BLaER1 treated with 17β-estradiol and CSF1 and Interleukin-3, amounts not matched to agents 10 nM and 100 nM (cell line): ENCODE results near the gene HOXD3.
A peak's percentile ranks its signal among the peaks of the same experiment; 100 is the strongest.

Experiments
- H3K27ac ChIP-seq, 11 experiments: shearing (Covaris generic); formaldehyde crosslinking; 2 replicates each; pipeline ENCODE4 v1.8.1; 2022
- H3K27me3 ChIP-seq, 11 experiments: shearing (Covaris generic); formaldehyde crosslinking; 2 replicates each; pipeline ENCODE4 v1.8.1; 2022
- H3K36me3 ChIP-seq, 11 experiments: shearing (Covaris generic); formaldehyde crosslinking; 2 replicates each; pipeline ENCODE4 v1.8.1; 2022
- H3K4me1 ChIP-seq, 10 experiments: shearing (Covaris generic); formaldehyde crosslinking; 2 replicates each; pipeline ENCODE4 v1.8.1; 2022
- H3K4me2 ChIP-seq, 11 experiments: shearing (Covaris generic); formaldehyde crosslinking; 2 replicates each; pipeline ENCODE4 v1.8.1; 2022
- H3K4me3 ChIP-seq, 10 experiments: shearing (Covaris generic); formaldehyde crosslinking; 2 replicates each; pipeline ENCODE4 v1.8.1; 2022
- H3K9ac ChIP-seq, 11 experiments: shearing (Covaris generic); formaldehyde crosslinking; 2 replicates each; pipeline ENCODE4 v1.8.1; 2022
- H3K9me3 ChIP-seq, 11 experiments: shearing (Covaris generic); formaldehyde crosslinking; replicated peaks in 1 of 11; 2 replicates each; pipeline ENCODE4 v1.8.1; 2022
- H4K20me1 ChIP-seq, 11 experiments: shearing (Covaris generic); formaldehyde crosslinking; 2 replicates each; pipeline ENCODE4 v1.8.1; 2022
- Cebpa-rat ChIP-seq, 11 experiments: shearing (Covaris generic); IDR thresholded peaks; 2 replicates each; pipeline ENCODE4 v1.8.1; 2022

The HOXD3 gene

DNA sequence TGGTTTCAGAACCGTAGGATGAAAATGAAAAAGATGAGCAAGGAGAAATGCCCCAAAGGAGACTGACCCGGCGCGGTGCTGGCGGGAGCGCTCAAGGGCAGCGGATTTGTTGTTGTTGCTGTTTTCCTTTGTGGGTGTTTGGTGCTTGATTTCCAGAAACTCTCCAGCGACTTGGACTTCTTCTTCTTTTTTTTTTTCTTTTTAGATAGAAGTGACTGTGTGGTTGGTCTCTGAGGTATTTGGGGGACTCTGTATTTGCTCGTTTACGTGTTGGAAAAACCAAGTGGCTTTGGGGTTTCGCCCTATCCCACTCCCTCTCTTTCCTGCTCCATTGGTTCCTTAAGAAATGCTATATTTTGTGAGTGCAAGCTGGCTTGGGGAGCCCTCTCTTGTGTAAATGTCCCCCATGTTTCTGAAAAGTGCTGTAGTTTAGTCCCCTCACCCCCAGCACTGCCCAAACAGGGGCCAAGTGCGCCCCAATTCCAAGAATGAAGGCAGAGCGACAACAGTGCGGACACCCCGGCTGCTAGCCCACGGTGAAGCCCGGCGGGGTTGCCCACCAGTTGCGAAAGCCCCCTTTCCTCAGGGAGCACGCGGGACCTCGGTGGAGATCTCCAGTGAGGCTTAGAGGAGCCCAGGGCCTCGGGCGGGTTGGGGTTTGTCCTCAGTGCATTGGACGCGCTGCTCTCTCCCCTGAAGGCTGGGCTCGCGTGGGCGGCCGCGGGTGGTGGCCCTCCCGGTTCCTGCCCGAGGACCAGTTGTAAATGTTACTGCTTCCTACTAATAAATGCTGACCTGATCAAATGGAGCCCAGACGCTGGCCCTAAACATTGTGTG is 32.8 kb upstream of the HOXD3 start:
- peaks cover 29 to 43% (median 33%) of the 10 kb centered on the region in 11 experiments for H3K9me3 ChIP-seq
- peak overlapping the region in 2 of 11 experiments; percentile 49 to 62; a peak in 4 of 22 replicates for H3K4me2 ChIP-seq
- no peak overlapping the region for H3K27ac ChIP-seq
- H3K36me3 ChIP-seq = no peaks in the 10 kb centered on the region; a peak in 1 of 22 replicates
- no peak for TF ChIP-seq Cebpa-rat (IDR thresholded peaks at IDR 0.05)
- H3K4me1 ChIP-seq = peaks cover 10 to 23% (median 15%) of the 10 kb centered on the region in 10 experiments; a peak in 13 of 20 replicates
- no peak overlapping the region; a peak in 1 of 20 replicates for H3K4me3 ChIP-seq
- H4K20me1 ChIP-seq = peaks cover 0 to 91% (median 62%) of the 10 kb centered on the region in 11 experiments; a peak in 16 of 22 replicates
- H3K9ac ChIP-seq = no peak overlapping the region
- H3K27me3 ChIP-seq = peaks cover 100% of the 10 kb centered on the region in 11 experiments

DNA sequence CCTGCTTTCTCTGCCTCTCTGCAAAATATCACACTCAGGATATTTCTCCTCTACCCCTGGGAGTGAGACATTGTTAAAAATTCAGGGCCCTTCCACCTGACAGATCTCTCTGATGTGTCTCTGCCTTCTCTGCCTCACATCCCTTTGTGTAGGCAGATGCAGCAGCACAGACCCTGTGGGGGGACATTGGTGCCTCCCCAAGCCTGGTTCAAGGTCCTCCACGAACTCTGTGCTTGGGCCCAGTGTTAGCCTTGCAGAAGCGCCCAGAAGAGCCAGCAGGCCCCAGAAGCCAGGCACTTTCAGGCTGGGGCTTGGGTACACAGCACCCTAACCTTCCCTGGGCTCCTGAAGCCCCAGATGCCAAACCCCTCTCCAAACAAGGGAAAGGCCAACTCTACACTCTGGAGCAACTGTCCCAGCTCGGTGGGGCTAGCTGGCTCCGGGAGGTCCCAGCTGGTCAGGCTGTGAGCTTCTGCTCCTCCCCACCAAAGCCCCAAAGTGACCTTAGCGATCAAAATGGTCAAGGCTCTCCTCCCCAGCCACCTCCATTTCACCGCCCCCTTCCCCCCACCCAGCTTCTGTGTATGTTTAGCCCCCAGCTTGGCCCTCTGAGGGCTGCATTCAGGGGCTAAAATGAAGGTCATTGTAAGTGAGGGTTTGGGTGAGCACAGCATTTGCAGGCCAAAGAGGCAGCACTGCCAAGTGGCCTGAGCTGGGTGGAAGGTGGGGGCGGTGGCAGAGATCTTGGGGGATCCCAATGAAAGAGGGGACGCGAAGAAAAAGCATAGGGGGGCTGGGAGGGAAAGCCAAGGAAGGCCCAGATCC is 31.9 kb upstream of the HOXD3 start:
- H3K27me3 ChIP-seq = peaks cover 100% of the 10 kb centered on the region in 11 experiments
- H3K9ac ChIP-seq = no peak overlapping the region
- peaks cover 0 to 88% (median 64%) of the 10 kb centered on the region in 11 experiments; a peak in 16 of 22 replicates for H4K20me1 ChIP-seq
- peaks cover 10 to 23% (median 15%) of the 10 kb centered on the region in 10 experiments; a peak in 13 of 20 replicates for H3K4me1 ChIP-seq
- peaks cover 32 to 45% (median 39%) of the 10 kb centered on the region in 11 experiments for H3K9me3 ChIP-seq
- H3K4me2 ChIP-seq = peak overlapping the region in 2 of 11 experiments; percentile 49 to 62; a peak in 3 of 22 replicates
- H3K36me3 ChIP-seq = no peaks in the 10 kb centered on the region; a peak in 1 of 22 replicates
- H3K4me3 ChIP-seq = no peak overlapping the region
- no peak overlapping the region for H3K27ac ChIP-seq
- TF ChIP-seq Cebpa-rat (IDR thresholded peaks at IDR 0.05) = no peak

DNA sequence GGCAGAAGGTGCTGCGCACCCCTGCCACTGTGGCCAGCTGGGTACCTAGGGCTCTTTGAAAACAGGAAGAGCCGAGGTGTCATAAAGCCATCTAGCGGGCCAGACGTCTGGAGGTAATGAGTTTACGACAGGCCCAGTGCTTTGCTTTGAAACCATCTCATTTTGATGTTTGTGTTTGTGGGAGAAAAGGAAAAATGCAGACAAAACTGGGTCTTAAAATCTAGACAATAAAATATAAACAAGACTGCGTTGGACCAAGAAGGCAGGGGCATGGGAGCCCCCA is 31.4 kb upstream of the HOXD3 start:
- no peak overlapping the region for H3K27ac ChIP-seq
- peaks cover 10 to 23% (median 15%) of the 10 kb centered on the region in 10 experiments; a peak in 13 of 20 replicates for H3K4me1 ChIP-seq
- peaks cover 0 to 82% (median 63%) of the 10 kb centered on the region in 11 experiments; a peak in 16 of 22 replicates for H4K20me1 ChIP-seq
- no peak overlapping the region for H3K4me2 ChIP-seq
- H3K27me3 ChIP-seq = peaks cover 100% of the 10 kb centered on the region in 11 experiments
- no peak for TF ChIP-seq Cebpa-rat (IDR thresholded peaks at IDR 0.05)
- H3K4me3 ChIP-seq = no peak overlapping the region
- peaks cover 38 to 49% (median 45%) of the 10 kb centered on the region in 11 experiments for H3K9me3 ChIP-seq
- H3K36me3 ChIP-seq = no peaks in the 10 kb centered on the region; a peak in 1 of 22 replicates
- no peak overlapping the region for H3K9ac ChIP-seq

DNA sequence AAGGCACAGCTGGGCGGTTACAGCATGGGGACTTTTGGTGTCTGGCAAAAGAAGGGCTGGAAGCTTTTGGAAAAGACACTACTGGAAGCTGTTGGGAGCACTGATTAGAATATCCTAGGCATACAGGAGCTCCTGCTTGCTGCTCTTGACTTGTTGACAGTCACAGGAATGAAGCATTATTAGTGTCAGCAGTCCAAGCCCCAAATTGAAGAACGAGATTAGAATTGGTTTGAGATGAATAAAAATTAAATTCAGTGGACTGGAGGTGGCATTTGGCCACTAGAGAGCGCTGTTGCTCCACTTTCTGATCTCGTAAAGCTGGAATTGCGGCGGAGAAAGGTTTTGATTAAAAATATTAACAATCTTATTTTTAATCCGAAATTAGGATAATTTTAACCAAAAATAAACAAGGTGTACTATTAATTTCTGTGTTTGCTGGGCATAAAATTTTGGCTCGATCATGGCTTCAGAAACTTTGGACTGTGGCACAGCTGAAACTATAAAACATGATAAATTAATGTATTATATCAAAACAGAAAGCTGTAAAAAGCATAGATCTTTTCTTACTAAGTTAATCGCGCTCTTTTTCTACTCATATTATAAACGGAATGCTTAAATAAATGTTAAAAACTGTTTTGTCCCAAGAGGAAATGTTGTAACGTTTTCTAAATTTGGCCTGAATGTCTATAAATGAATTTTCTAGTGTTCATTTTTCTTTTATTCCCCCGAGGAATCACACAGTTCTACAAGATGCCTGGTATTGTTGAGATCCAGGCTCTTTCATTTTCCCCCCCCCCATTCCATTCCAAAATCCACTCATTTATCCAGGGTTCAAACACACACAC is 30.0 kb upstream of the HOXD3 start:
- H3K36me3 ChIP-seq = no peaks in the 10 kb centered on the region; a peak in 1 of 22 replicates
- H3K27me3 ChIP-seq = peaks cover 100% of the 10 kb centered on the region in 11 experiments
- H3K4me2 ChIP-seq = peak overlapping the region in 3 of 11 experiments; percentile 33 to 45 (median 38); a peak in 2 of 22 replicates
- no peak overlapping the region for H3K27ac ChIP-seq
- TF ChIP-seq Cebpa-rat (IDR thresholded peaks at IDR 0.05) = no peak
- H3K9me3 ChIP-seq = peaks cover 28 to 42% (median 36%) of the 10 kb centered on the region in 11 experiments
- peaks cover 10 to 23% (median 15%) of the 10 kb centered on the region in 10 experiments; a peak in 13 of 20 replicates for H3K4me1 ChIP-seq
- peaks cover 0 to 71% (median 53%) of the 10 kb centered on the region in 11 experiments; a peak in 16 of 22 replicates for H4K20me1 ChIP-seq
- H3K4me3 ChIP-seq = no peak overlapping the region
- H3K9ac ChIP-seq = no peak overlapping the region

DNA sequence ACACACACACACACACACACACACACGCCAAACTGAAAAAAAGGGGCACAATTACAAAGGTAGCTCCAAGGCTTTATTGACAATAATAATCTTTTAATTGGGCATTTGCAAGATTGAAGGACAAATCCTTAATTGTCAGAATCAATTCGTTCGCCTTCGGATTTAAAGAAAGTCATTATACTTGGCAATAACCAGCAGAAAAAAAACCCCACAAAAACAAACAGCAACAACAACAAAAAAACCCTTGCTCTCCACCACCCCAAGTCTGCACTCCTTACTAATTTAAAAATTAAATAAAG is 29.4 kb upstream of the HOXD3 start:
- H4K20me1 ChIP-seq = peaks cover 0 to 72% (median 50%) of the 10 kb centered on the region in 11 experiments; a peak in 16 of 22 replicates
- H3K9me3 ChIP-seq = peaks cover 22 to 37% (median 30%) of the 10 kb centered on the region in 11 experiments
- peak overlapping the region in 5 of 11 experiments; percentile 31 to 96 (median 66); a peak in 7 of 22 replicates for H3K4me2 ChIP-seq
- no peak overlapping the region for H3K27ac ChIP-seq
- no peak overlapping the region for H3K9ac ChIP-seq
- peaks cover 10 to 23% (median 15%) of the 10 kb centered on the region in 10 experiments; a peak in 13 of 20 replicates for H3K4me1 ChIP-seq
- no peak for TF ChIP-seq Cebpa-rat (IDR thresholded peaks at IDR 0.05)
- no peaks in the 10 kb centered on the region; a peak in 1 of 22 replicates for H3K36me3 ChIP-seq
- H3K4me3 ChIP-seq = peak overlapping the region in 1 of 10 experiments; percentile 46; a peak in 1 of 20 replicates
- peaks cover 100% of the 10 kb centered on the region in 11 experiments for H3K27me3 ChIP-seq

DNA sequence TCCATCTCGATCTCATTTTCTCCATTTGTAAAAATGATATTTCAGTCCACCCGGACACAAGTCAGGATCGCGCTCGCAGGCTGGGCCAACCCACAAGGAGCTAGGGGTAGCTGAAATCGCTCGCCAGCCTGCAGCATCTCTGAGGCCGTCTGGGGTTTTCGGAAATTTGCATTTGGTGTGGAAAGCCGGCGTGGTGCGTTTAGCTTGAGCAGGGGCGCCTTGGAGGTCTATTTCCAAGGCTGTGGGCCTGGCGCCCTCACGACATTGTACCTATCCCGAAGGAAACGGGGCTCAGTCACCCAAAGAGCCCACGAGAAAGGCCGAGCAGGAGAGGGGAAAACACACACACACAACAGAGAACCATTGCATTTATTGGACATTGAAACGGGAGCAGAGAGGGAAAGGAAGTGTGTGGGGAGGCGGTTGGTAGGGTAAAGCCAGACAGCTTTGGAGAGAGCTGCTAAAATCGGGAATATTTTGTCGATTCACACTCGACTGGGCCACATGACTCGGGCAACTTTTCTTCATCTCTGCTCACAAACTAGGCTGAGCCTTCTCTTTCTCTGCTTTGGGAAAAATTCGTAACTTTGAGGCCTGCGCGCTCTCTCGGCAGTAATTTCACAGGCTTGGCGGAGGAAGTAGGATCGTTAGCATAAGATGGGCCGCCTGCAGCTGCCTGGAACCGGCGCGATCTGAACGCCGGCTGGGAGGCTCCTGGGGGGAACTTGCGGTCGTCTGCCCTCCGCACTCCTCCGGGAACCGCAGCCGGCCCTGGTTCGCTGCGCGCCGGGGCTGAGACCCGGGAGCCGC is 28.7 kb upstream of the HOXD3 start:
- H4K20me1 ChIP-seq = peaks cover 0 to 72% (median 48%) of the 10 kb centered on the region in 11 experiments; a peak in 16 of 22 replicates
- H3K4me3 ChIP-seq = peak overlapping the region in 8 of 10 experiments; percentile 0 to 46 (median 36); a peak in 12 of 20 replicates
- no peak for TF ChIP-seq Cebpa-rat (IDR thresholded peaks at IDR 0.05)
- H3K4me1 ChIP-seq = peaks cover 10 to 23% (median 15%) of the 10 kb centered on the region in 10 experiments; a peak in 13 of 20 replicates
- H3K9ac ChIP-seq = no peak overlapping the region
- peak overlapping the region; percentile 31 to 96 (median 66) for H3K4me2 ChIP-seq
- H3K9me3 ChIP-seq = peaks cover 16 to 30% (median 24%) of the 10 kb centered on the region in 11 experiments
- H3K36me3 ChIP-seq = no peaks in the 10 kb centered on the region
- no peak overlapping the region for H3K27ac ChIP-seq
- peaks cover 100% of the 10 kb centered on the region in 11 experiments for H3K27me3 ChIP-seq

DNA sequence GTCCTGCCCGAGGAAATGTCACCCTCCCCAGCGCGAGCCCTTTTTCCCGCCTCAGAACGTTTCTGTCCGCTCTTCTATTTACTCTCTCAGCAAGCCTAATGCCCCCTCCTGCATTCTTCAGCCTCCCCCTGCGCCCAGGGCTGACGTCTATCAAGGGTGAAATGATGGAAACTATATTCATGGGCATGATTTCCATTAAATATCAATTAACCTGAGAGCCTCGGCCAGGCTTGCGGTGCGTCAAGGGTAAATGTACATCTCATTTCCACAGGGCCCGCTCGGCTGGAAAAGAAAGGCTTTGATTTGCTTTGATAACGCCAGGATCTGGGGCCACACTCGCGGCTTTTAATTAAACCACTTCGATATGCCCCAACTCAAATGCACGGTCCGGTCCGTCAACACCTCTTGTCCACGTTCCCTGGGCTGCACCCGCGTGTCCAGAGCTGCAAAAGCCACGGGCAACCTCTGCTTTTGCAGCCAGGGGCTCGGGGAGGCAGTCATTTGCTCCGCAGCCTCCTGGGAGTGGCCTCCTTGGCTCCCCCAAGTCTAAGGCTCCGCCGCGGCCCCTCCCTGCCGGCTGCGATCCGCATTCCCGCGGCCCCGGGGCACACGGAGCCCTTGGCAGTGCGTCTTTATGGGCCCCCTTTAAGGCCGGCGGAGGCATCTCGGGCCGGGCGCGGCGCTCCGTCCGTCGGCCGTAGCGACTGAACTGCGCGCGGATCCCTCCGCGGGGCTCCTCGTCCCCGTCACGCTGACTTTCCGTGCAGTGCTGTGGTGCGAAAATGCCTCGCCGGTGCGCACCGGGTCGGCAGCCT is 27.9 kb upstream of the HOXD3 start, which contains the start of gene HOXD8:
HOXD8 (plus strand) TSS at position 724 of the 815 bp plus-strand sequence. CDS start 662 bp downstream, outside the sequence.
- Histone ChIP-seq H3K4me1 (peaks cover 10 to 22% (median 15%) of the 10 kb centered on the region in 10 experiments; a peak in 13 of 20 replicates), H4K20me1 (peaks cover 0 to 66% (median 44%) of the 10 kb centered on the region in 11 experiments; a peak in 16 of 22 replicates), H3K4me2 (peak within 1 kb of the TSS; percentile 31 to 96 (median 66)), H3K36me3 (no peaks in the 10 kb centered on the region), H3K9me3 (peaks cover 10 to 23% (median 18%) of the 10 kb centered on the region in 11 experiments), H3K27me3 (peaks cover 100% of the 10 kb centered on the region in 11 experiments), H3K27ac (no peak within 1 kb of the TSS), H3K4me3 (peak within 1 kb of the TSS in 8 of 10 experiments; percentile 0 to 46 (median 36); a peak in 12 of 20 replicates), H3K9ac (no peak within 1 kb of the TSS)
- no peak for TF ChIP-seq Cebpa-rat (IDR thresholded peaks at IDR 0.05)
